MV-4-11 (cell line): Measurements from ENCODE around the gene NBR1.
"Not testable (repeated sequence)": the region's sequence is repeated elsewhere in the genome, so short reads cannot be mapped to it uniquely, and the experiment has no call there.

Source experiments
- DNase-seq: peaks from one replicate; lab custom pipeline; 2025; lab: John Stamatoyannopoulos, UW

The NBR1 gene

GRCh38 chr17:43212641-43213490 is 41.9 kb downstream of the NBR1 start:
- peak; percentile 71 for DNase-seq

GRCh38 chr17:43213545-43213944 is 42.5 kb downstream of the NBR1 start:
- no peak for DNase-seq

GRCh38 chr17:43215341-43215740 is 44.3 kb downstream of the NBR1 start:
- no peak for DNase-seq

- no peak for DNase-seq
These were observed 45.4 kb downstream of the NBR1 start for GRCh38 chr17:43216369-43216761.

GRCh38 chr17:43216762-43217613 is 46.0 kb downstream of the NBR1 start:
- no peak for DNase-seq

- no peak for DNase-seq
These were observed 46.6 kb downstream of the NBR1 start for GRCh38 chr17:43217614-43218087.

- DNase-seq: no peak
These were observed 48.0 kb downstream of the NBR1 start for GRCh38 chr17:43219001-43219400.

- no peak for DNase-seq
These were observed 48.8 kb downstream of the NBR1 start for GRCh38 chr17:43219746-43220380.

- no peak for DNase-seq
These were observed 49.6 kb downstream of the NBR1 start for GRCh38 chr17:43220511-43221125.

- DNase-seq: no peak
These were observed 53.2 kb downstream of the NBR1 start for GRCh38 chr17:43224146-43224705.

- DNase-seq: no peak
These were observed 55.4 kb downstream of the NBR1 start for GRCh38 chr17:43226393-43226792.

- not testable (repeated sequence) for DNase-seq
These were observed 57.2 kb downstream of the NBR1 start, which contains the start of gene CCDC200 for GRCh38 chr17:43228020-43228782. CCDC200 (minus strand) TSS chr17:43228623; CDS start chr17:43228554, 69 bp downstream.

GRCh38 chr17:43231205-43232020 is 60.4 kb downstream of the NBR1 start:
- not testable (repeated sequence) for DNase-seq

GRCh38 chr17:43232021-43232699 is 61.1 kb downstream of the NBR1 start:
- DNase-seq: not testable (repeated sequence)

- not testable (repeated sequence) for DNase-seq
These were observed 62.2 kb downstream of the NBR1 start for GRCh38 chr17:43233263-43233662.

GRCh38 chr17:43233877-43234276 is 62.9 kb downstream of the NBR1 start, which contains the start of gene RNU2-1:
RNU2-1 (minus strand) TSS chr17:43233977.
- DNase-seq: not testable (repeated sequence)

GRCh38 chr17:43239597-43239996 is 68.6 kb downstream of the NBR1 start:
- not testable (repeated sequence) for DNase-seq

GRCh38 chr17:43240596-43241352 is 69.8 kb downstream of the NBR1 start:
- not testable (repeated sequence) for DNase-seq
